IPS-20b (cell line): ENCODE measurements around the gene SSBP4.

Experiments
- H3K27ac ChIP-seq: one replicate; pipeline ENCODE4 v1.5.1; 2013; ENCODE audit warnings: low read length
- H3K27me3 ChIP-seq: 2 replicates; pipeline ENCODE4 v1.6.1; 2013; ENCODE audit warnings: mild to moderate bottlenecking, low read length, inconsistent platforms; ENCODE audit not compliant: insufficient read depth
- H3K36me3 ChIP-seq: 2 replicates; pipeline ENCODE4 v1.6.1; 2013; ENCODE audit warnings: low read depth, mild to moderate bottlenecking, inconsistent platforms, low read length, moderate library complexity; ENCODE audit not compliant: insufficient read depth
- H3K4me1 ChIP-seq: 2 replicates; pipeline ENCODE4 v1.6.1; 2013; ENCODE audit warnings: mild to moderate bottlenecking, control low read depth, inconsistent platforms, low read length, moderate library complexity; ENCODE audit not compliant: insufficient read depth
- H3K4me3 ChIP-seq: 2 replicates; pipeline ENCODE4 v1.5.1; 2013; ENCODE audit warnings: mild to moderate bottlenecking, low read length, inconsistent platforms
- H3K9ac ChIP-seq: 2 replicates; pipeline ENCODE4 v1.6.1; 2013; ENCODE audit warnings: low read depth, mild to moderate bottlenecking, inconsistent platforms, low read length, moderate library complexity
- H3K9me3 ChIP-seq: 2 replicates; pipeline ENCODE4 v1.6.1; 2013; ENCODE audit warnings: mild to moderate bottlenecking, low read depth, low read length, inconsistent platforms; ENCODE audit not compliant: insufficient read depth

Gene SSBP4

DNA sequence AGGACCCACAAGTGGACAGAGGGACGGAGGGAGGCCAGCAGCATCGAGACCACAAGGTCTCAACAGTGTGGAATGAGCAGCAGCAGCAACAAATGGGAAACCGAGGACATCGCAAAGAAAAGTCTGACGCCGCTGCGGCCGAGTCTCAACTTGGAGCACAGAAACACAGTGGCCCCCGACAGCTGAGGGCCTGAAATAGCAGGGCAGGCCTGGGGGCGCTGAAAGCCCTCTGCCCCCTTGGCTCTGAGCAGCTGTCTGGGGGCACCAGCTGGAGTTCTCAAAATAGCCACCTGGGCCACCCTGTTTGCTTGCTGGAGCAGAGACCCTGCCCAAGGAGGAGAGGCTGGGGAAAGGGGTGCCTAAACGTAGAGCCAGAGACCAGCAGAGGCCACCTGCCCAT, 24.6 kb downstream of the SSBP4 start:
- H3K4me3 ChIP-seq, result no peak overlapping the region
- no peaks in the 10 kb centered on the region for H3K9me3 ChIP-seq
- H3K4me1 ChIP-seq, result peaks cover 8% of the 10 kb centered on the region; the same call in 1 of the 2 replicates
- no peak overlapping the region for H3K27ac ChIP-seq
- no peak overlapping the region for H3K9ac ChIP-seq
- peaks cover 17% of the 10 kb centered on the region for H3K36me3 ChIP-seq
- no peaks in the 10 kb centered on the region for H3K27me3 ChIP-seq

DNA sequence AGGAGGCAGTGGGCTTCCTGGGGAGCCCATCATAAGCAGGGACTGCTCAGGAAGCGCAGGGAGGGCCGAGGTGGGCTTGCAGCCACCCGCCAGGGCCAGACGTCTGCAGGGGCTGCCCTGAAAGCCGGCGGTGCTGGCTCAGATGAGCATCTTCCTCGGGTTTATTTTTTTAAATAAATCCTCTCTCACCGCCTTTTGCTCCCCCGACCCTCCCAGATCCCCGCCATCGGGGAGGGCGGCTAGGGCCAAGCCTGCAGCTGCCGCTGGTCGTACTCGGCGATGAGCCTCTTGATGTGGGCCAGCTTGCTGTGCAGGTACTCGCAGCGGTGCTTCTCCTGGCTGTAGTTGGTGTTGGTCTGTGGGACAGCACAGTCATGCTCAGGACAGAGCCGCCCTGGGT, 25.3 kb downstream of the SSBP4 start:
- Histone ChIP-seq H3K9ac (no peak overlapping the region), H3K4me1 (peaks cover 2% of the 10 kb centered on the region; the same call in 1 of the 2 replicates), H3K27me3 (no peaks in the 10 kb centered on the region), H3K36me3 (peaks cover 18% of the 10 kb centered on the region), H3K4me3 (no peak overlapping the region), H3K9me3 (no peaks in the 10 kb centered on the region), H3K27ac (no peak overlapping the region)

DNA sequence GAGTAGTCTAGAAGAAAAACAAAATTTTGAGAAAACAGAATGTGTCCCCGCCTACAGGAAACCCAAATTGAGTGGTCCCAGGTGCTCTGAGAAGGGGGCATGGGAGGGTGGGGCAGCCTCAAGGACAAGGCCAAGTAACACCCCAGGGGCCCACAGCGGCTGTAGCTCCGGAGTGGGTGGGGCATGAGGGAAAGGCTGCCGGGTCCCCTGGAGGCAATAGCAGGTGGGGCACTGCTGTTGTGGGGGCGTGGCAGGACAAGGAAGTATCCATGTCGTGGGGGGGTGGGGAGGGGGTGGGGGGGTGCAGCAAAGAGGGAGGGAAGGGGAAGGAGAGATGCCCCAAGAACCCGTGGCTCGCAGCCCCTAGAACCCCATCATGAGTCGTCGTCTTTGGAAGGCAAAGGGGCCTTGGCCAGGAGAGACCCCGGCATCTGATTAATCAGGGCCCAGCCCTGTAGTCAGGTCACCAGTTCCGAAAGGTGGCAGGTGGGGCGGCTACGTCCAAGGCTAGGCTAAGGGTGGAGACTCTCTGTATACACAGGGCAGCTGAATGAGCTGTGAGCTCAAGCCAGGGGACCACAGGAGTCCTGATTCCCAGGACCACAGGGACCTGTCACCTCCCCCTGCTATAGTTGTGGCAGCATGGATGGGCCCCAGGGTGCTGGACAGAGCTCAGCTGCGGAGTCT, 26.2 kb downstream of the SSBP4 start:
- Histone ChIP-seq H3K27me3 (no peaks in the 10 kb centered on the region), H3K27ac (no peak overlapping the region), H3K4me1 (no peaks in the 10 kb centered on the region), H3K4me3 (no peak overlapping the region), H3K9me3 (no peaks in the 10 kb centered on the region), H3K9ac (no peak overlapping the region), H3K36me3 (peaks cover 25% of the 10 kb centered on the region)

DNA sequence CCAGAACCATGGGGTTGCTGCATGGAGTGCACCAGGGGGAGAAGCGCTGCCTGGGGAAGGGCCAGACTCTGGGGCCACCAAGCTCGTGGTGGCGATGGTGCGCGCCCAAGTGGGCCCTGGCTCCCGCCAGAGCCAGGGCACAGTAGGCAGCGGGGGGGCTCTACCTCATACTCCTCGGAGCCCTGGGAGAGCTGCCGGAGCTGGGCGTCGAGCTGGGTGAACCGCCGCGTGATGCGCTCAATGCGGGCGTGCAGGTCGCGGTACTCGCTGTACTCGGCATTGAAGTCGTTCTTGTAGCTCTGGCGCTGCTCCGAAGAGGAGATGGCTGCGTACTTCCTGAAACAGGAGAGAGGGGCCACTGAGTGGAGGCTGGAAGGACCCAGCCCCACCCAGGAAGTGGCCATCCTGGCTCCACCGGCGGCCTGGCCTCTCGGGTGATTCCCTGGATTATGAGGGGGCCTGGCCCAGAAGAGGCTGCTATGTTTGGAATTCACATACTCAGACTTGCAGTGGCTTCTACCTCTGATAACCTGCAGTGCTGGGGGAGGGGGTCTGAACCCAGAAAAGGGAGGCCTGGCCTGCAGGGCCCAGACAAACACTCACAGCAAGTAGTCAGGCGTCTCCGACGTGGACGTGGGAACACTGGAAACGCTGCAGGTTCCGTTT, 27.1 kb downstream of the SSBP4 start:
- Histone ChIP-seq H3K36me3 (peaks cover 25% of the 10 kb centered on the region), H3K9ac (no peak overlapping the region), H3K9me3 (no peaks in the 10 kb centered on the region), H3K4me3 (no peak overlapping the region), H3K4me1 (no peaks in the 10 kb centered on the region), H3K27ac (no peak overlapping the region), H3K27me3 (no peaks in the 10 kb centered on the region)

DNA sequence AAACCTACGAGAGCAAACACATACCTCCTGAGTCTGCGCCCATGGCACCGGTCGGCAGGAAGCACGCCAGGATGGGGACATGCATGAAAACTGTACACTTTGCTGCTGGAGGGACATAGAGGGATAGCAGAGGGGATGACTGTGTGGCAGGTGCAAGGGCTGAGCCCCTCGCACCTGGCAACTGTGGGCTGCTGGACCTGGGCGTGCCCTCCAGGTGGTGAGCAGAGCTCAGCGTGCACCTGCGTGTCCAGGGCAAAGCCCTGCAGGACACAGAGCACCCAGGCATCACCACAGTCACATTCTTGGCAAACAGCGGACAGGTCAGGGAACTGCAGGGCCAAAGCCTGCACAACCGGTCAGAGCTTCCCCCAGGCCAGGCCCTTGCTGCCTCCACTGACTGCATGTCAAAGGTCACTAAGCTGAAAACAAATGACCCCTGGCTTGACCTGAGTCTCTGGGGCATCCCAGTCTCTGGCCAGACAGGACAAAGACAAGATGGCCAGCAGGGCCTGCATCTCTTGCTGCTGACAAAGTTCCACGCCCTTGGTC, 27.7 kb downstream of the SSBP4 start:
- Histone ChIP-seq H3K9me3 (no peaks in the 10 kb centered on the region), H3K9ac (no peak overlapping the region), H3K27me3 (no peaks in the 10 kb centered on the region), H3K4me3 (no peak overlapping the region), H3K36me3 (peaks cover 25% of the 10 kb centered on the region), H3K27ac (no peak overlapping the region), H3K4me1 (no peaks in the 10 kb centered on the region)

DNA sequence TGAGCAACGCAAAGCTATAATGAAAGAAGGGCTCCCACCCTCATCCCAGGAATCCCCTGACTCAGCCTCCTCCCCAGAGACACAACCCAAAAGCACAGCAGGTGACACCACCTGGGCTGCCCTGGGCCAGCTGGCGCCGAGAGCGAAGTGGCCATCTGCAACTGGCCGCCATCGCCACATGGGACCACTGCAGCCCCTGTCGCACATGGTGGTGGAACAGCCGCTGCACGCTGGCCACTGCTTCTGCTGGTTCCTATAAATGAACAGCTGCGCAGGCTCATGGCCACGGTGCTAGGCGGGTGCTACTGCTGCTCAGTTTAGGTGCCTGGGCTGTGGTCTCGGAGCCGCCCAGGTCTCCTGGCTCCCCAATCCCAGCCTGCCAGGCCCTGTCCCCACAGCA, 30.4 kb downstream of the SSBP4 start:
- Histone ChIP-seq H3K36me3 (peaks cover 23% of the 10 kb centered on the region), H3K27ac (no peak overlapping the region)

DNA sequence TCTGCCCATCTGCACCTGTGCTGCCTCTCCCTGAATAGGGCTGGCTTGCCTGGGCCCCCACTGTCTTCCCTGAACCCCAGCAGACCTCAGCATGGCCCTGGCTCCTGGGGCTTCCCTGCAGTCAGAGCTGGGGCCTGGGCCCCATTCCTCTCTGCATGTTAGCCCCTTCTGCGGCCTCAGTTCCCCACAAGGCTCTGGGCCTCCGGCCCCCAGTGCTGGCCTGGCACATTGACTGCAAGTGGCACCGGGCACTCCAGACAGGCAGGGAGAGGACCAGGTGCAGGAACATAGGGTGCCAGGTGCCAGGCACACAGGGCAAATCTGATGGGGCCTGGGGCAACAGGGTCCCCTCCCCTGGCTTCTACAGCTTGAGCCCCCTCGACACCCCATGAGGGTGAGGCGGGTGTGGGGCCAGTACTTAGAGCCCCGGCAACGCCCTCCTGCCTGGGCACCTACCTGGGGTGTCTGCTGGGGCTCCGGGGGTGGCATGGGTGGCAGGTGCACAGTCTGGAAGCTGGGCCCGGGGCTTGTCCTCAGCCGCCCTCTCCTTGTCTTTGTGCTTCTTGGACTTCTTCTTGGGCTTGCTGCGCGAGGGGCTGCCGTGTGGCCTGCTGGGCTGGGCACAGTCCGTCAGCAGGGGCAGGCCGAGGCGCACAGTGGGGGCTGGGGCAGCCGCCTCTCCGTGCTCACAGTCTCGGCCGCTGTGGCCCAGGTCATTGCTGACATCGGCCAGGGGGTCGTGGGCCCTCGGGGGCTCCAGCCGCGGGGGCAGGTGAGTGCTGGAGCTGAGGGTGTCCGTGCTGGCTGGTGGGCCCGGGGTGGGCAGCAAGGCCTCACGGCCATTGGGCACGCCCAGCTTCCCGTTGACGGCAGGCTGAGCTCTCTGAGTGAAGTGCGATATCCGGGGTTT, 31.1 kb downstream of the SSBP4 start:
- no peaks in the 10 kb centered on the region for H3K4me1 ChIP-seq
- H3K27ac ChIP-seq, result no peak overlapping the region
- no peaks in the 10 kb centered on the region for H3K27me3 ChIP-seq
- no peak overlapping the region for H3K9ac ChIP-seq
- H3K9me3 ChIP-seq, result no peaks in the 10 kb centered on the region
- peaks cover 19% of the 10 kb centered on the region; the same call in 1 of the 2 replicates for H3K36me3 ChIP-seq
- H3K4me3 ChIP-seq, result no peak overlapping the region

More for the DNA sequence above, 30.4 kb downstream of the SSBP4 start:
- H3K4me1 ChIP-seq, result no peaks in the 10 kb centered on the region
- no peak overlapping the region for H3K4me3 ChIP-seq
- no peak overlapping the region for H3K9ac ChIP-seq
- no peaks in the 10 kb centered on the region for H3K9me3 ChIP-seq
- no peaks in the 10 kb centered on the region for H3K27me3 ChIP-seq

DNA sequence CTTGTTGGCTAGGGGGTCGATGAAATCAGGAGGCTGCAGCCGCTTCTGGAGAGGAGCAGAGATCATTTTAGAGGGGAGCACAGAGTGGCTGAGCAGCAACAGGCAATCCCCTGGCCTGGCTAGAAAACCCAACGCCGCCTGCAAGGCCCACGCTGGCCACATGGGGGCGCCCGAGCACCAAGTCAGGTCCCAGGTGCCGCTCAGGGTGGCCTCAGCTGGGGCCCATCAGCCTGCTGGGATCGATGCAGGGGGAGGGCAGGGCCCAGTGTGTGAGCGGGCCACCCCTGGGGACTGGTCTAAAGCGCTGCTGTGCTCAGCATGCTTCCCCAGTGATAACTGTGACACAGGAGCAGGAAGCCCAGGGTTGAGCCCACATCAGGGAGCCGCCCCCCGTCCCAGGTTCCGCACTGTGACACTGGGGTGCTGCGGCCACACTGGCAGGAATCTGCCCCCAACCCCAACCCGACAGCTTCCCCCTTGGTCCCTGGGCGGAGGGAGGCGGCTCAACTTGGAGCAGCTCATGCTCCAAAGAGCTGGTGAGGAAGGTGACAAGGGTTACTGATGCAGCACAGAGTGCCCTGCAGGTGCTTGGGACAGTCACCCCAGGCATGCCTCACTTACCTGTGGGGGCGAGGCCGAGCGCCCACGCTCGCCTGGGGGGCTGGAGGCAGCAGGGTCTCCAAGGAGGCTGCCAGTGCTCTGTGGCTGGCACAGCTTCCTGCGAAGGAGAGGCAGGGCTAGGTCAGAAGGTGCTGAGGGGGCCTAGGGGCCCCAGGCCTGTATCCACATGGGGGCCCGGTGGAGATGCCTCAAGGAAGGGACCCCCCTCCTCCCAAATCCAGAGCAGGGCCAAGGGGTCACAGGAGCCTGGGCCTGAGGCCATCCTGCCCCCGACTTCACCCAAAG, 32.0 kb downstream of the SSBP4 start:
- H3K27ac ChIP-seq, result no peak overlapping the region
- no peaks in the 10 kb centered on the region for H3K27me3 ChIP-seq
- H3K9me3 ChIP-seq, result no peaks in the 10 kb centered on the region
- H3K9ac ChIP-seq, result no peak overlapping the region
- no peak overlapping the region for H3K4me3 ChIP-seq
- no peaks in the 10 kb centered on the region for H3K4me1 ChIP-seq
- peaks cover 17% of the 10 kb centered on the region; the same call in 1 of the 2 replicates for H3K36me3 ChIP-seq

DNA sequence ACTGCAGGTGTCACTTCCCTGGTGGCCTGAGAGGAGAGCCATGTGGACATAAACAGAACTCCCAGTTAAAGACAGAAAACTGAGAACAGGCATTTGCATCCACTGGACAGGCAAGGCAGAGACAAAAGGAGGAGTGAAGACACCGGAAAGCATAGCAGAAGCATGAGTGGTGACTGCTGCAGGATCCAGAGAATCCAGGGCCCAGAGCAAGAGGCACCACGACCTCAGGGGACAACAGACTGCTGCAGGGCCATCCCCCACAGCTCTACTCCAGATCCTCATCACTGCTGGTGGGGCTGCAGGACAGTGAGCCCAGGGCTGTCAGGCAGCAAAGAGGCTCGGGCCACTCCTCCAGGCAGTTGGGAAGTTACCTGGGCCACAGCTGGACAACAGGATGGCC, 33.2 kb downstream of the SSBP4 start:
- Histone ChIP-seq H3K4me1 (no peaks in the 10 kb centered on the region), H3K27ac (no peak overlapping the region), H3K27me3 (no peaks in the 10 kb centered on the region), H3K9ac (no peak overlapping the region), H3K36me3 (peaks cover 8% of the 10 kb centered on the region; the same call in 1 of the 2 replicates), H3K4me3 (no peak overlapping the region), H3K9me3 (no peaks in the 10 kb centered on the region)

DNA sequence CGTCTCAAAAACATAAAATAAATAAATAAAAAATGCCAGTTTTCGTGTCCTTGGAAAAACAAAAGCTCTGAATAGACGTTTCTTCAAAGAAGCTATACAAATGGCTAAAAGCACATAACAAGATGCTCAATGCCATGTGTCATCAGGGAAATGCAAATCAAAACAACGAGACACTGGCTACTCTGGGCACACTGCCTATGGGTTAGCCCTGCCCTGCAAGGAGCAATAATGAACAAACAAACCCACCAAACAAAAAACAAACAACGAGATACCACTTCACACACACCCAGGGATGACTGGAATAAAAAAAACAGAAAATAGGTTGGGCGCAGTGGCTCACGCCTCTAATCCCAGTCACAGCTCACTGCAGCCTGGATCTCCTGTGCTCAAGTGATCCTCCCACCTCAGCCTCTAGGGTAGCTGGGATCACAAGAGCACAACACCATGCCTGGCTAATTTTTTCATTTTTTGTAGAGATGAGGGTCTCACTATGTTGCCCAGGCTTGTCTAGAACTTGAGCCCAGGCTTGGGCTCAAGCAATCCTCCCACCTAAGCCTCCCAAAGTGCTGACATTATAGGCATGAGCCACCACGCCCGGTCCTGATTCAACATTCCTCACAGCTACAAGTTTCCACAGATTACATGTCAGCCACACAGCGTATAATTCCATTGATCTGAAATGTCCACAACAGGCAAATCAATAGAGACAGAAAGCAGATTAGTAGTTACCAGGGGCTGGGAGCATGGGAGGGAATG, 34.2 kb downstream of the SSBP4 start:
- Histone ChIP-seq H3K9ac (no peak overlapping the region; the same call in 1 of the 2 replicates), H3K36me3 (peaks cover 15% of the 10 kb centered on the region; the same call in 1 of the 2 replicates), H3K27ac (no peak overlapping the region), H3K27me3 (no peaks in the 10 kb centered on the region), H3K4me1 (no peaks in the 10 kb centered on the region), H3K9me3 (no peaks in the 10 kb centered on the region), H3K4me3 (no peak overlapping the region)
